Measurements from ENCODE around the gene ANXA1.

DNA sequence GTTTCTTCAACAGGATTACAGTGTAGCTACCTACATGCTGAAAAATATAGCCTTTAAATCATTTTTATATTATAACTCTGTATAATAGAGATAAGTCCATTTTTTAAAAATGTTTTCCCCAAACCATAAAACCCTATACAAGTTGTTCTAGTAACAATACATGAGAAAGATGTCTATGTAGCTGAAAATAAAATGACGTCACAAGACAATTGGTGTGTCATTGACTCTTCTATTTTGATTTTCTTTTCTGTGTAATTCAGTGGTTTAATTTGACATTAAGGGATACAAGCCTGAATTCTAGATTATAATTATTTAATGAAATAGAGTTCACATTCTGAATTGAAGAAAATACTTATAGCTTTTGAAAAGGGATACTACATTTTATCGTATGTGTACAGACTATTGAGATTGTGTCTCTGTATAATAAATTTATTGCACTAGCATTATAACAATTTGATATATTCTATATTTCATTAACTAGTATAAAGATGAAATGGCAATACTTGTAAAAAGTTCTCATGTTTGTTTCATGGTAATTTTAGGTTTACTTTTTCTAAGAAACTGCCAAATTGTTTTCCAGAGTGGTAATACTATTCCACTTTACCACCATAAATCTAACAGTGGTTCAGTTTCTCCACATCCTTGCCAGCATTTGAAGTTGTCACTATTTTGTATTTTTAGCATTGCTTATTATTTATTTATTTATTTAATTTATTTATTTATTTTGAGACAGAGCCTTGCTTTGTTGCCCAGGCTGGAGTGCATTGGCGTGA lies 18.7 kb downstream of the ANXA1 start:
- no peak for TF ChIP-seq POLR2A (IDR thresholded peaks at IDR 0.05; ENCODE audit: borderline replicate concordance, extremely low read depth, insufficient read depth, insufficient read length)
- TF ChIP-seq, protein P1, sequence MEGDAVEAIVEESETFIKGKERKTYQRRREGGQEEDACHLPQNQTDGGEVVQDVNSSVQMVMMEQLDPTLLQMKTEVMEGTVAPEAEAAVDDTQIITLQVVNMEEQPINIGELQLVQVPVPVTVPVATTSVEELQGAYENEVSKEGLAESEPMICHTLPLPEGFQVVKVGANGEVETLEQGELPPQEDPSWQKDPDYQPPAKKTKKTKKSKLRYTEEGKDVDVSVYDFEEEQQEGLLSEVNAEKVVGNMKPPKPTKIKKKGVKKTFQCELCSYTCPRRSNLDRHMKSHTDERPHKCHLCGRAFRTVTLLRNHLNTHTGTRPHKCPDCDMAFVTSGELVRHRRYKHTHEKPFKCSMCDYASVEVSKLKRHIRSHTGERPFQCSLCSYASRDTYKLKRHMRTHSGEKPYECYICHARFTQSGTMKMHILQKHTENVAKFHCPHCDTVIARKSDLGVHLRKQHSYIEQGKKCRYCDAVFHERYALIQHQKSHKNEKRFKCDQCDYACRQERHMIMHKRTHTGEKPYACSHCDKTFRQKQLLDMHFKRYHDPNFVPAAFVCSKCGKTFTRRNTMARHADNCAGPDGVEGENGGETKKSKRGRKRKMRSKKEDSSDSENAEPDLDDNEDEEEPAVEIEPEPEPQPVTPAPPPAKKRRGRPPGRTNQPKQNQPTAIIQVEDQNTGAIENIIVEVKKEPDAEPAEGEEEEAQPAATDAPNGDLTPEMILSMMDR (IDR thresholded peaks at IDR 0.05 in 2 of 3, conservative IDR thresholded peaks at IDR 0.05 in 1 of 3; ENCODE audit: borderline replicate concordance in 1 of 3, insufficient read depth in 1 of 3, low read depth in 2 of 3, low read length in 2 of 3), result no peak
